Measurements from ENCODE around the gene DNAJC19. TPM values are rescaled to one million over a fixed set of nuclear protein-coding genes. Genes with fewer than 3 reads are reported as not detected.
"Not testable (repeated sequence)": the region's sequence is repeated elsewhere in the genome, so short reads cannot be mapped to it uniquely, and the experiment has no call there.

DNAJC19 gene
- total RNA-seq, 1 donor from 2014 or later: 37.6 TPM

GRCh38 chr3:181008796-181009195, 19.3 kb upstream of the DNAJC19 start:
- DNase-seq (ENCODE audit: extremely low spot score, unreplicated experiment): no peak
- no peak for TF ChIP-seq CTCF (IDR thresholded peaks at IDR 0.05)
- no peaks in the 10 kb centered on the region for H3K36me3 Mint-ChIP-seq (ENCODE audit: unreplicated experiment)
- H3K9me3 Mint-ChIP-seq (ENCODE audit: unreplicated experiment): peaks cover 4% of the 10 kb centered on the region
- no peaks in the 10 kb centered on the region for H3K27me3 Mint-ChIP-seq (ENCODE audit: unreplicated experiment)
- no peak overlapping the region for H3K4me3 Mint-ChIP-seq (ENCODE audit: unreplicated experiment)
- H3K27ac Mint-ChIP-seq (ENCODE audit: unreplicated experiment): no peak overlapping the region
- H3K4me1 Mint-ChIP-seq (ENCODE audit: unreplicated experiment): no peaks in the 10 kb centered on the region

GRCh38 chr3:181007262-181007661, 17.7 kb upstream of the DNAJC19 start:
- H3K4me3 Mint-ChIP-seq (ENCODE audit: unreplicated experiment): no peak overlapping the region
- H3K36me3 Mint-ChIP-seq (ENCODE audit: unreplicated experiment): no peaks in the 10 kb centered on the region
- no peak for TF ChIP-seq CTCF (IDR thresholded peaks at IDR 0.05)
- H3K9me3 Mint-ChIP-seq (ENCODE audit: unreplicated experiment): no peaks in the 10 kb centered on the region
- no peak overlapping the region for H3K27ac Mint-ChIP-seq (ENCODE audit: unreplicated experiment)
- no peaks in the 10 kb centered on the region for H3K4me1 Mint-ChIP-seq (ENCODE audit: unreplicated experiment)
- no peaks in the 10 kb centered on the region for H3K27me3 Mint-ChIP-seq (ENCODE audit: unreplicated experiment)
- no peak for DNase-seq (ENCODE audit: extremely low spot score, unreplicated experiment)

- no peak overlapping the region for H3K4me3 Mint-ChIP-seq (ENCODE audit: unreplicated experiment)
- TF ChIP-seq CTCF (IDR thresholded peaks at IDR 0.05): no peak
- H3K27me3 Mint-ChIP-seq (ENCODE audit: unreplicated experiment): no peaks in the 10 kb centered on the region
- H3K4me1 Mint-ChIP-seq (ENCODE audit: unreplicated experiment): no peaks in the 10 kb centered on the region
- no peaks in the 10 kb centered on the region for H3K36me3 Mint-ChIP-seq (ENCODE audit: unreplicated experiment)
- DNase-seq (ENCODE audit: extremely low spot score, unreplicated experiment): no peak
- H3K9me3 Mint-ChIP-seq (ENCODE audit: unreplicated experiment): peaks cover 4% of the 10 kb centered on the region
- H3K27ac Mint-ChIP-seq (ENCODE audit: unreplicated experiment): no peak overlapping the region
Measured at GRCh38 chr3:181006541-181006940, 17.0 kb upstream of the DNAJC19 start.

- H3K9me3 Mint-ChIP-seq (ENCODE audit: unreplicated experiment); H3K27ac Mint-ChIP-seq (ENCODE audit: unreplicated experiment); H3K27me3 Mint-ChIP-seq (ENCODE audit: unreplicated experiment); H3K4me3 Mint-ChIP-seq (ENCODE audit: unreplicated experiment); DNase-seq (ENCODE audit: extremely low spot score, unreplicated experiment); H3K4me1 Mint-ChIP-seq (ENCODE audit: unreplicated experiment); H3K36me3 Mint-ChIP-seq (ENCODE audit: unreplicated experiment): not testable (repeated sequence)
Measured at GRCh38 chr3:181003469-181003868, 13.9 kb upstream of the DNAJC19 start.

- H3K4me1 Mint-ChIP-seq (ENCODE audit: unreplicated experiment); H3K27ac Mint-ChIP-seq (ENCODE audit: unreplicated experiment); H3K4me3 Mint-ChIP-seq (ENCODE audit: unreplicated experiment); H3K36me3 Mint-ChIP-seq (ENCODE audit: unreplicated experiment); H3K27me3 Mint-ChIP-seq (ENCODE audit: unreplicated experiment); DNase-seq (ENCODE audit: extremely low spot score, unreplicated experiment); H3K9me3 Mint-ChIP-seq (ENCODE audit: unreplicated experiment): not testable (repeated sequence)
Measured at GRCh38 chr3:181002331-181002730, 12.8 kb upstream of the DNAJC19 start.

- Mint-ChIP-seq H3K4me1 (ENCODE audit: unreplicated experiment) (no peaks in the 10 kb centered on the region), H3K27me3 (ENCODE audit: unreplicated experiment) (peaks cover 32% of the 10 kb centered on the region), H3K4me3 (ENCODE audit: unreplicated experiment) (no peak overlapping the region), H3K36me3 (ENCODE audit: unreplicated experiment) (no peaks in the 10 kb centered on the region), H3K9me3 (ENCODE audit: unreplicated experiment) (peaks cover 5% of the 10 kb centered on the region), H3K27ac (ENCODE audit: unreplicated experiment) (no peak overlapping the region)
- no peak for TF ChIP-seq CTCF (IDR thresholded peaks at IDR 0.05)
- DNase-seq (ENCODE audit: extremely low spot score, unreplicated experiment): no peak
Measured at GRCh38 chr3:180996415-180996932, 6.9 kb upstream of the DNAJC19 start.

All from osteocyte (in vitro differentiated cells).